ENCODE data around the gene ERF.

DNA sequence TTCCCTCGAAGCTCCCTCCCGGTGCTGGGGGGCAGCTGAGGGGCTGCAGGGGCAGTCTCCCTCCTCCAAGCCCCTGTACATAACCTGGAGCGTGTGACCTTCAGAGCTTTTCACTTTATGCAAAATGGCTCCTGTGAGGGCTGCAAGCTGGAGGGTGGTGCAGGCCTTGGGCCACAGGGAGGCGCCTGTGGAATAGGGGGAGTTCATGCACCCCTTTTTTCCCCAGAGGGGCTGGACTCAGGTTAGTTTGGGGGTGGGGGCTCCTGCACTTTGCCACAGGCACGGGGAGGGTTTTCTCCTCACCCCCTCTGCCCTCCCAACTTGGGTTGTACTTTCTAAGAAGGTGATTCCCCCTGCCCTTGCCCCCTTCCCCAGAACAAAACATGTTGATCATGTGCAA, 40.4 kb upstream of the ERF start:
- TF ChIP-seq, protein P1, sequence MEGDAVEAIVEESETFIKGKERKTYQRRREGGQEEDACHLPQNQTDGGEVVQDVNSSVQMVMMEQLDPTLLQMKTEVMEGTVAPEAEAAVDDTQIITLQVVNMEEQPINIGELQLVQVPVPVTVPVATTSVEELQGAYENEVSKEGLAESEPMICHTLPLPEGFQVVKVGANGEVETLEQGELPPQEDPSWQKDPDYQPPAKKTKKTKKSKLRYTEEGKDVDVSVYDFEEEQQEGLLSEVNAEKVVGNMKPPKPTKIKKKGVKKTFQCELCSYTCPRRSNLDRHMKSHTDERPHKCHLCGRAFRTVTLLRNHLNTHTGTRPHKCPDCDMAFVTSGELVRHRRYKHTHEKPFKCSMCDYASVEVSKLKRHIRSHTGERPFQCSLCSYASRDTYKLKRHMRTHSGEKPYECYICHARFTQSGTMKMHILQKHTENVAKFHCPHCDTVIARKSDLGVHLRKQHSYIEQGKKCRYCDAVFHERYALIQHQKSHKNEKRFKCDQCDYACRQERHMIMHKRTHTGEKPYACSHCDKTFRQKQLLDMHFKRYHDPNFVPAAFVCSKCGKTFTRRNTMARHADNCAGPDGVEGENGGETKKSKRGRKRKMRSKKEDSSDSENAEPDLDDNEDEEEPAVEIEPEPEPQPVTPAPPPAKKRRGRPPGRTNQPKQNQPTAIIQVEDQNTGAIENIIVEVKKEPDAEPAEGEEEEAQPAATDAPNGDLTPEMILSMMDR (IDR thresholded peaks at IDR 0.05 in 8 of 11, conservative IDR thresholded peaks at IDR 0.05 in 3 of 11), result no peak
- no peak for TF ChIP-seq POLR2AphosphoS5 (IDR thresholded peaks at IDR 0.05)

Data from spleen (tissue), 7 donors.